ENCODE measurements around the gene NLRP11. TPM values are rescaled to one million over a fixed set of nuclear protein-coding genes. Genes with fewer than 3 reads are reported as not detected.

NLRP11 gene
- total and polyA plus RNA-seq, 10 of the 15 experiments (the other 5 are each of a cell fraction or from before 2014, with no cell fraction given): 0.02 to 16.2 (median 0.09) TPM; not detected in 5

GRCh38 chr19:55812449-55812848 is 19.4 kb downstream of the NLRP11 start:
- ChIA-PET RAD21 (ENCODE audit: unreplicated experiment) (no interaction called here), SMC1A (ENCODE audit: uncharacterized antibody, unreplicated experiment) (interaction anchor here (4.5 kb wide), 1 partner anchor 180 kb away, joined by 31 read pairs; no protein-coding TSS in a partner anchor), CTCF (interaction anchor here (0.6 to 4.6 kb wide), 2 partner anchors 33 to 180 kb away, joined by 3 to 80 read pairs; no protein-coding TSS in a partner anchor), POLR2A (no interaction called here)
- no peaks in the 10 kb centered on the region for H3K79me2 ChIP-seq (ENCODE audit: control insufficient read depth, insufficient read depth, low read length)
- H3K4me3 ChIP-seq: no peak overlapping the region
- H3K9ac ChIP-seq (ENCODE audit: control insufficient read depth, insufficient read depth, low read length): no peak overlapping the region
- WGBS (ENCODE audit: insufficient coverage, insufficient replicate concordance, low lambda C conversion rate, missing lambda C conversion rate): 26% methylated on average over 7 of the region's 7 CpGs
- H4K20me1 ChIP-seq (ENCODE audit: control insufficient read depth, insufficient read depth): no peaks in the 10 kb centered on the region
- H3K27me3 ChIP-seq (replicated peaks in 1 of 2; ENCODE audit: control insufficient read depth in 2 of 2, insufficient read depth in 2 of 2, low read length in 1 of 2): no peaks in the 10 kb centered on the region
- H3K4me1 ChIP-seq (ENCODE audit: control insufficient read depth, insufficient read depth, low read length): no peaks in the 10 kb centered on the region
- ATAC-seq (no peak), DNase-seq (ENCODE audit: low read depth, low spot score) (no peak), FAIRE-seq (no peak)
- peaks cover 2% of the 10 kb centered on the region; the same call in 2 of the 3 replicates for H3K9me3 ChIP-seq (replicated peaks; ENCODE audit: control insufficient read depth, insufficient read depth, low read length)
- H3K4me2 ChIP-seq (ENCODE audit: control insufficient read depth, insufficient read depth): no peak overlapping the region
- no TSS peak for BruUV-seq (replicated peaks)
- TF ChIP-seq MYB (IDR thresholded peaks at IDR 0.05; ENCODE audit: borderline replicate concordance, low read depth, low read length) (no peak), GABPA (IDR thresholded peaks at IDR 0.05; ENCODE audit: low read depth) (no peak), GATAD2B (conservative IDR thresholded peaks at IDR 0.05; ENCODE audit: low read depth) (no peak), IRF5 (IDR thresholded peaks at IDR 0.05; ENCODE audit: borderline replicate concordance) (no peak), POU2F2 (IDR thresholded peaks at IDR 0.05; ENCODE audit: borderline replicate concordance, low read depth, low read length) (no peak), RAD21 (IDR thresholded peaks at IDR 0.05; ENCODE audit: insufficient read depth, low read depth, low read length) (no peak), PML (IDR thresholded peaks at IDR 0.05; ENCODE audit: low read length) (no peak), FOXK2 (IDR thresholded peaks at IDR 0.05) (no peak)
- in situ Hi-C loops (cut with MboI) (loop anchor here (10.0 kb wide), 1 partner anchor 298 kb away; no protein-coding TSS in a partner anchor), intact Hi-C loops (cut with micrococcal nuclease; ENCODE audit: unreplicated experiment) (no loop called here)
- H2AFZ ChIP-seq (ENCODE audit: control insufficient read depth, low read depth, low read length): no peak overlapping the region
- H3K27ac ChIP-seq (ENCODE audit: control insufficient read depth, insufficient read depth): no peak overlapping the region
- H3K36me3 ChIP-seq (ENCODE audit: control insufficient read depth in 2 of 2, insufficient read depth in 2 of 2, low read length in 1 of 2): no peaks in the 10 kb centered on the region
